Chondrocyte (in vitro differentiated cells): ENCODE results near the gene PRDM7. TPM values are rescaled to one million over a fixed set of nuclear protein-coding genes. Genes with fewer than 3 reads are reported as not detected.
A peak's percentile ranks its signal among the peaks of the same experiment; 100 is the strongest.

Source experiments
- DNase-seq: peaks from one replicate; pipeline ENCODE4 v3.0.0; 2021; ENCODE audit warnings: mixed read lengths, low spot score
- H3K27ac Mint-ChIP-seq: one replicate; pipeline ENCODE4 v1.8.0; 2021; ENCODE audit warnings: mild to moderate bottlenecking, moderate library complexity, mixed read lengths; ENCODE audit not compliant: unreplicated experiment
- H3K27me3 Mint-ChIP-seq: 2 replicates; pipeline ENCODE4 v1.8.0; 2021; ENCODE audit warnings: low read depth, mixed read lengths
- H3K36me3 Mint-ChIP-seq: 2 replicates; pipeline ENCODE4 v1.8.0; 2021; ENCODE audit warnings: low read depth, mixed read lengths
- H3K4me1 Mint-ChIP-seq: 2 replicates; pipeline ENCODE4 v1.8.0; 2021; ENCODE audit warnings: low read depth, mild to moderate bottlenecking, mixed read lengths
- H3K4me3 Mint-ChIP-seq: one replicate; pipeline ENCODE4 v1.8.0; 2021; ENCODE audit warnings: mild to moderate bottlenecking, moderate library complexity, mixed read lengths; ENCODE audit not compliant: unreplicated experiment
- H3K9me3 Mint-ChIP-seq: 2 replicates; pipeline ENCODE4 v1.8.0; 2021; ENCODE audit warnings: low read depth, mixed read lengths
- CTCF ChIP-seq: fragments of 200-600 bp; sonication (generic); IDR thresholded peaks from 2 replicates; pipeline ENCODE4 v1.5.0; 2021; ENCODE audit warnings: antibody characterized with exemption, mild to moderate bottlenecking, moderate library complexity
- total RNA-seq: library from RNA; stranded (reverse); gene quantifications from 3 replicates; pipeline ENCODE4 v1.2.1, GENCODE V29; 2021

PRDM7 gene
- total RNA-seq, 1 donor from 2014 or later, result not detected

GRCh38 chr16:90018652-90019542 lies 58.2 kb downstream of the PRDM7 start, which contains the start of gene DBNDD1:
Gene DBNDD1 (minus strand): TSS chr16:90019456. CDS start chr16:90019341, 115 bp downstream.
- no peaks in the 10 kb centered on the region for H3K27me3 Mint-ChIP-seq
- no peaks in the 10 kb centered on the region for H3K36me3 Mint-ChIP-seq
- H3K4me3 Mint-ChIP-seq, result peak within 1 kb of the TSS; percentile 70
- TF ChIP-seq CTCF, result no peak
- DNase-seq, result no peak
- H3K4me1 Mint-ChIP-seq, result peaks cover 26% of the 10 kb centered on the region
- no peaks in the 10 kb centered on the region for H3K9me3 Mint-ChIP-seq
- peak within 1 kb of the TSS; percentile 89 for H3K27ac Mint-ChIP-seq

GRCh38 chr16:90018297-90018651 lies 58.9 kb downstream of the PRDM7 start:
- Mint-ChIP-seq H3K9me3 (no peaks in the 10 kb centered on the region), H3K27ac (no peak overlapping the region)
- TF ChIP-seq CTCF, result no peak

GRCh38 chr16:90016339-90016950 lies 60.7 kb downstream of the PRDM7 start:
- DNase-seq, result no peak
- H3K27me3 Mint-ChIP-seq, result no peaks in the 10 kb centered on the region
- no peaks in the 10 kb centered on the region for H3K36me3 Mint-ChIP-seq
- no peaks in the 10 kb centered on the region for H3K9me3 Mint-ChIP-seq
- no peak overlapping the region for H3K27ac Mint-ChIP-seq
- no peak overlapping the region for H3K4me3 Mint-ChIP-seq
- peaks cover 23% of the 10 kb centered on the region for H3K4me1 Mint-ChIP-seq
- TF ChIP-seq CTCF, result no peak

More at GRCh38 chr16:90018297-90018651, 58.9 kb downstream of the PRDM7 start:
- Mint-ChIP-seq H3K36me3 (no peaks in the 10 kb centered on the region), H3K4me1 (peaks cover 26% of the 10 kb centered on the region), H3K27me3 (no peaks in the 10 kb centered on the region), H3K4me3 (peak overlapping the region; percentile 70)
- no peak for DNase-seq

- TF ChIP-seq CTCF, result no peak
- no peak for DNase-seq
- H3K36me3 Mint-ChIP-seq, result no peaks in the 10 kb centered on the region
- H3K9me3 Mint-ChIP-seq, result no peaks in the 10 kb centered on the region
- H3K4me3 Mint-ChIP-seq, result no peak overlapping the region
- no peak overlapping the region for H3K27ac Mint-ChIP-seq
- H3K4me1 Mint-ChIP-seq, result peaks cover 16% of the 10 kb centered on the region
- no peaks in the 10 kb centered on the region for H3K27me3 Mint-ChIP-seq
These were observed 61.4 kb downstream of the PRDM7 start for GRCh38 chr16:90015586-90016338.
